ENCODE results near the gene SPATA1.
A peak's percentile ranks its signal among the peaks of the same experiment; 100 is the strongest.

SPATA1 gene

GRCh38 chr1:84480650-84481049 lies 25.5 kb upstream of the SPATA1 start:
- peaks cover 8% of the 10 kb centered on the region for H3K9me3 ChIP-seq (ENCODE audit: control insufficient read depth, insufficient read depth, low read length)
- H3K27ac ChIP-seq (ENCODE audit: low read depth, low read length) = no peak overlapping the region
- H3F3A ChIP-seq (ENCODE audit: control insufficient read depth, insufficient read depth) = no peaks in the 10 kb centered on the region
- no peaks in the 10 kb centered on the region for H3K9me2 ChIP-seq (replicated peaks; ENCODE audit: control insufficient read depth, low read length)
- H3K79me2 ChIP-seq (ENCODE audit: control insufficient read depth, low read length) = peaks cover 64% of the 10 kb centered on the region
- H3K4me3 ChIP-seq (ENCODE audit: low read length) = peak overlapping the region; percentile 92
- H3K27me3 ChIP-seq (ENCODE audit: control insufficient read depth, low read length) = no peaks in the 10 kb centered on the region
- no peaks in the 10 kb centered on the region for H4K20me1 ChIP-seq (ENCODE audit: control insufficient read depth, insufficient read depth, low read depth, low read length)
- H3K36me3 ChIP-seq (ENCODE audit: control insufficient read depth, low read length) = peaks cover 57% of the 10 kb centered on the region
- no peak for TF ChIP-seq CTCF (IDR thresholded peaks at IDR 0.05; ENCODE audit: low read depth, low read length, poor library complexity, severe bottlenecking)
- H3K4me2 ChIP-seq (ENCODE audit: low read length) = peak overlapping the region; percentile 79
- H3K4me1 ChIP-seq (ENCODE audit: control insufficient read depth, low read length) = peaks cover 26% of the 10 kb centered on the region

- Histone ChIP-seq H3K4me1 (ENCODE audit: control insufficient read depth, low read length) (peaks cover 26% of the 10 kb centered on the region), H4K20me1 (ENCODE audit: control insufficient read depth, insufficient read depth, low read depth, low read length) (no peaks in the 10 kb centered on the region), H3K9me3 (ENCODE audit: control insufficient read depth, insufficient read depth, low read length) (peaks cover 8% of the 10 kb centered on the region), H3K79me2 (ENCODE audit: control insufficient read depth, low read length) (peaks cover 70% of the 10 kb centered on the region), H3F3A (ENCODE audit: control insufficient read depth, insufficient read depth) (no peaks in the 10 kb centered on the region), H3K4me2 (ENCODE audit: low read length) (peak overlapping the region; percentile 79), H3K9me2 (replicated peaks; ENCODE audit: control insufficient read depth, low read length) (no peaks in the 10 kb centered on the region), H3K27me3 (ENCODE audit: control insufficient read depth, low read length) (no peaks in the 10 kb centered on the region), H3K36me3 (ENCODE audit: control insufficient read depth, low read length) (peaks cover 62% of the 10 kb centered on the region), H3K4me3 (ENCODE audit: low read length) (peak overlapping the region; percentile 31; the same call in 1 of the 2 replicates), H3K27ac (ENCODE audit: low read depth, low read length) (no peak overlapping the region)
- TF ChIP-seq CTCF (IDR thresholded peaks at IDR 0.05; ENCODE audit: low read depth, low read length, poor library complexity, severe bottlenecking) (no peak), EZH2phosphoT487 (IDR thresholded peaks at IDR 0.05; ENCODE audit: borderline replicate concordance, low read length) (no peak)
These were observed 24.9 kb upstream of the SPATA1 start for GRCh38 chr1:84481317-84481716.

- H3K9me2 ChIP-seq (replicated peaks; ENCODE audit: control insufficient read depth, low read length) = no peaks in the 10 kb centered on the region
- no peak overlapping the region for H3K4me3 ChIP-seq (ENCODE audit: low read length)
- H3K27me3 ChIP-seq (ENCODE audit: control insufficient read depth, low read length) = no peaks in the 10 kb centered on the region
- H3K9me3 ChIP-seq (ENCODE audit: control insufficient read depth, insufficient read depth, low read length) = no peaks in the 10 kb centered on the region
- H3K36me3 ChIP-seq (ENCODE audit: control insufficient read depth, low read length) = peaks cover 74% of the 10 kb centered on the region
- H3F3A ChIP-seq (ENCODE audit: control insufficient read depth, insufficient read depth) = no peaks in the 10 kb centered on the region
- no peak overlapping the region for H3K4me2 ChIP-seq (ENCODE audit: low read length)
- no peaks in the 10 kb centered on the region for H4K20me1 ChIP-seq (ENCODE audit: control insufficient read depth, insufficient read depth, low read depth, low read length)
- peaks cover 50% of the 10 kb centered on the region for H3K79me2 ChIP-seq (ENCODE audit: control insufficient read depth, low read length)
- no peak overlapping the region for H3K27ac ChIP-seq (ENCODE audit: low read depth, low read length)
- no peaks in the 10 kb centered on the region for H3K4me1 ChIP-seq (ENCODE audit: control insufficient read depth, low read length)
- TF ChIP-seq EZH2phosphoT487 (IDR thresholded peaks at IDR 0.05; ENCODE audit: borderline replicate concordance, low read length) (no peak), CTCF (IDR thresholded peaks at IDR 0.05; ENCODE audit: low read depth, low read length, poor library complexity, severe bottlenecking) (no peak)
These were observed 18.1 kb upstream of the SPATA1 start for GRCh38 chr1:84488107-84488506.

GRCh38 chr1:84489766-84490165 lies 16.4 kb upstream of the SPATA1 start:
- no peaks in the 10 kb centered on the region for H3K9me3 ChIP-seq (ENCODE audit: control insufficient read depth, insufficient read depth, low read length)
- no peak for TF ChIP-seq EZH2phosphoT487 (IDR thresholded peaks at IDR 0.05; ENCODE audit: borderline replicate concordance, low read length)
- no peak for TF ChIP-seq CTCF (IDR thresholded peaks at IDR 0.05; ENCODE audit: low read depth, low read length, poor library complexity, severe bottlenecking)
- H3K27ac ChIP-seq (ENCODE audit: low read depth, low read length) = no peak overlapping the region
- no peak overlapping the region for H3K4me2 ChIP-seq (ENCODE audit: low read length)
- H3K79me2 ChIP-seq (ENCODE audit: control insufficient read depth, low read length) = peaks cover 38% of the 10 kb centered on the region
- H3K4me1 ChIP-seq (ENCODE audit: control insufficient read depth, low read length) = no peaks in the 10 kb centered on the region
- H3K9me2 ChIP-seq (replicated peaks; ENCODE audit: control insufficient read depth, low read length) = no peaks in the 10 kb centered on the region
- no peak overlapping the region for H3K4me3 ChIP-seq (ENCODE audit: low read length)
- peaks cover 74% of the 10 kb centered on the region for H3K36me3 ChIP-seq (ENCODE audit: control insufficient read depth, low read length)
- H3F3A ChIP-seq (ENCODE audit: control insufficient read depth, insufficient read depth) = peaks cover 6% of the 10 kb centered on the region
- H4K20me1 ChIP-seq (ENCODE audit: control insufficient read depth, insufficient read depth, low read depth, low read length) = no peaks in the 10 kb centered on the region
- no peaks in the 10 kb centered on the region for H3K27me3 ChIP-seq (ENCODE audit: control insufficient read depth, low read length)
